Mucosa of descending colon (tissue), 3 donors: ENCODE data around the gene POM121C. TPM values are rescaled to one million over a fixed set of nuclear protein-coding genes. Genes with fewer than 3 reads are reported as not detected.
"Not testable (repeated sequence)": the region's sequence is repeated elsewhere in the genome, so short reads cannot be mapped to it uniquely, and the experiment has no call there.

Experiments
- ATAC-seq: fragments of 200-7000 bp; cut with Tn5 transposase; one replicate; pipeline ENCODE4 v1.9.1; 2020; ENCODE audit warnings: mild to moderate bottlenecking, moderate library complexity
- DNase-seq, 3 donors: peaks; one replicate each; pipeline ENCODE4 v3.0.0-alpha.2; 2020
- H3K36me3 ChIP-seq: fragments of 200-600 bp; one replicate; pipeline ENCODE4 v1.8.0; 2021; ENCODE audit warnings: low read depth, mild to moderate bottlenecking
- H3K4me1 ChIP-seq: fragments of 200-600 bp; one replicate; pipeline ENCODE4 v1.8.0; 2021; ENCODE audit warnings: low read depth, mild to moderate bottlenecking
- H3K4me3 ChIP-seq: fragments of 200-600 bp; one replicate; pipeline ENCODE4 v1.8.0; 2021; ENCODE audit warnings: mild to moderate bottlenecking
- H3K9me3 ChIP-seq: fragments of 200-600 bp; one replicate; pipeline ENCODE4 v1.8.0; 2021; ENCODE audit warnings: mild to moderate bottlenecking
- intact Hi-C, 2 donors: fragments of 100-400 bp; cut with DNase I in 1 of 2; cut with micrococcal nuclease in 1 of 2; formaldehyde crosslinking; loops; one replicate each; pipeline versions ENCODE4 v1.11.0 to v1.11.1; 2022; cut with DNase I, micrococcal nuclease
- total RNA-seq, 3 donors: library from RNA; stranded (reverse); fragmentation: NEBNext Ultra II Directional in 2 of 3; extraction: Animal tissue kit (Norgen Biotek cat#: 25700) in 2 of 3; gene quantifications; one replicate each; pipeline versions ENCODE4 v1.2.1 to v1.2.4, GENCODE V29; 2021 to 2023
- donor health status: DM: no; HTN: no; CAD: no; lungs with moderate emphysema.
- donor health status: DM: no; HTN: no; CAD: no.
- donor health status: DM: no; HTN: yes; CAD: no.

POM121C gene
- total RNA-seq, 3 donors from 2014 or later: 29.2 to 43.7 (median 34.4) TPM

DNA sequence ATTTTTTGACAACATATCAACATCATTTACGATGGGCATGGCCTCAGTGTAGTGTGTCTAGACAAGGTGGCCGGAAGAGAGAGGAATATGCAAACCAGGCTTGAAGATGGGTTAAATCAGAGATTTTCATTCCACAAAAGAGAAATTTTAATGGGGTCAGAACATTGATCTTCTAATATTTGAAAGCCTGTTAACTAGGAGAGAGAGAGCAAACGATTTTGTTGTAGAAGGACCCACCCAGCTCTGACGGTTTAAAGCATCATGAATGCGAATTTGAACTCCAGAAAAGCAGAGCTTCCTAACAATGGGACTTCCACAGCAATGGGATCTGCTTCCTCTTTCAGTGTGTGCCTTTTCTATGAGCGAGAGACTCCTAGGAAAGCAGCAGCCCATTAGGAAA is 5.9 kb upstream of the POM121C start, which contains the start of gene SPDYE5:
Gene SPDYE5, plus strand, starts transcription at position 301 of the 400 bp plus-strand sequence. CDS start 1,728 bp downstream, outside the sequence.
- H3K9me3 ChIP-seq, intact Hi-C loops, DNase-seq, ATAC-seq, H3K4me1 ChIP-seq, H3K36me3 ChIP-seq, H3K4me3 ChIP-seq: not testable (repeated sequence)

- H3K4me3 ChIP-seq: peak overlapping the region; percentile 61
- intact Hi-C loops, H3K9me3 ChIP-seq, H3K4me1 ChIP-seq, H3K36me3 ChIP-seq: not testable (repeated sequence)
- ATAC-seq: peak; percentile 37
- DNase-seq: peak in 2 of 3 donors; percentile 17 to 50
Observed at GRCh38 chr7:75485355-75485978, 632 bp downstream of the POM121C start.

DNA sequence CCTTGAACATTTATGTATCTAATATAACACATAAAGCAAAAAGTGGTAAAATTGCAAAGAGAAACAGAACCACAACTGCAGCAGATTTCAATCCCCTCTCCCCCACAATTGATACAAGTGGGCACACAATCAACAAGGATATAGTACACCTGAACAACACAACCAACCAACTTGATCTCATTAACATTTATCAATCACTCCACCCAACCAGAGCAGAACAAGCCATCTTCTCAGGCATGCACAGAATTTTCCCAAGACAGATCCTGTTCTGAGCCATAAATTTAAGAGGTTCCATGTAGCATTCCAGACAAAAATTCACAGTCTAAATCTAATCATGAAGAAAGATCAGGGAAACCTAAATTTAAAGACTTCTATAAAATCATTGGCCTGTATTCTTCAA is 5.8 kb downstream of the POM121C start:
- H3K4me3 ChIP-seq, intact Hi-C loops, H3K36me3 ChIP-seq, ATAC-seq, H3K4me1 ChIP-seq, H3K9me3 ChIP-seq, DNase-seq: not testable (repeated sequence)

GRCh38 chr7:75477457-75477856 is 8.6 kb downstream of the POM121C start:
- H3K4me3 ChIP-seq, H3K4me1 ChIP-seq, ATAC-seq, H3K9me3 ChIP-seq, H3K36me3 ChIP-seq, DNase-seq, intact Hi-C loops: not testable (repeated sequence)

- H3K36me3 ChIP-seq, intact Hi-C loops, DNase-seq: not testable (repeated sequence)
Observed at GRCh38 chr7:75470166-75470565, 15.9 kb downstream of the POM121C start.

GRCh38 chr7:75460541-75460940 is 25.6 kb downstream of the POM121C start:
- DNase-seq, H3K36me3 ChIP-seq, H3K4me3 ChIP-seq, ATAC-seq, H3K4me1 ChIP-seq, H3K9me3 ChIP-seq, intact Hi-C loops: not testable (repeated sequence)

More at GRCh38 chr7:75470166-75470565, 15.9 kb downstream of the POM121C start:
- ATAC-seq, H3K9me3 ChIP-seq, H3K4me1 ChIP-seq, H3K4me3 ChIP-seq: not testable (repeated sequence)

- H3K36me3 ChIP-seq, H3K9me3 ChIP-seq, DNase-seq, H3K4me1 ChIP-seq, ATAC-seq, H3K4me3 ChIP-seq, intact Hi-C loops: not testable (repeated sequence)
Observed at GRCh38 chr7:75458034-75458433, 28.1 kb downstream of the POM121C start.

DNA sequence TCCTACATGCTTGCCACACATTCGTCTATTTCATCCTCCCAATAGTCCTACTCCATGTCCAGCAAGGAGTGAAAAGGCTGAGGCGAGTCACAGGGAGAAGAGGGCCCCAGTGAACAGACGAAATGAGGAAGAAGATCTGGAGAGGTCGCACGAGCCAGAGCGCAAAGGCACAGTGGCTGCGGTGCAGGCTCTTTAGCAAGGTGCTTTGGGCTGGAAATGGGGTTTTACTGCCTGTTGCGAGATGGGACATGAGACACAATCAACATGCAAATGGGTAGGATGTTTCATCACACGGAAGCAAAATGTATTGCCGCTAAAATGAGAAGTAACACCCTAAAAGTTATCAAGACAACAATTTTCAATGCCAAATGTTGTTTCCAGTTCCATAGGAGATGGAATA is 29.7 kb downstream of the POM121C start:
- H3K36me3 ChIP-seq, H3K4me3 ChIP-seq, ATAC-seq, H3K4me1 ChIP-seq, H3K9me3 ChIP-seq, DNase-seq, intact Hi-C loops: not testable (repeated sequence)

DNA sequence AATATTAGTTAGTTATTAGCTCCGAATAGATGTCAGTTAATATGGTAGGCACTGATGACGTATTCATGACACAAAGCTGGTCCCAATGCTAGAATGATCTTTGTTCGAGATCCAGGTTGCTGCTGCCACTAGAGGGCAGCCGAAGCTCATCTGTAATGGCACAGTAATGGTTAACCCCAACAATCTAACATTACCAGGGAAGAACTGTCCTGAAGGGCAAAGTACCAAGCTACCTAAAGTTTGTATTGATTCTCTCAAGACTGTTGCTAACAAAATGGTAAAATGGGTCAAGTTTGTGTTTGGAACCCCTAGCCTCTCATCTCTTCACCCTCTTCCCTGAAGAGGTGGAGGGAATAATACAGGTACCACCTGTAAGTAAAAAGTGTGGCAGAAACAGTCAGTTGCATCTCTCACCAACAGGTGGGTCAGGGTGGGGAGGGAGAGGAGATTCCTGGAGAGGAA is 33.6 kb downstream of the POM121C start:
- H3K4me3 ChIP-seq, intact Hi-C loops, H3K36me3 ChIP-seq, DNase-seq, H3K4me1 ChIP-seq, H3K9me3 ChIP-seq: not testable (repeated sequence)
- ATAC-seq: peak; percentile 94

DNA sequence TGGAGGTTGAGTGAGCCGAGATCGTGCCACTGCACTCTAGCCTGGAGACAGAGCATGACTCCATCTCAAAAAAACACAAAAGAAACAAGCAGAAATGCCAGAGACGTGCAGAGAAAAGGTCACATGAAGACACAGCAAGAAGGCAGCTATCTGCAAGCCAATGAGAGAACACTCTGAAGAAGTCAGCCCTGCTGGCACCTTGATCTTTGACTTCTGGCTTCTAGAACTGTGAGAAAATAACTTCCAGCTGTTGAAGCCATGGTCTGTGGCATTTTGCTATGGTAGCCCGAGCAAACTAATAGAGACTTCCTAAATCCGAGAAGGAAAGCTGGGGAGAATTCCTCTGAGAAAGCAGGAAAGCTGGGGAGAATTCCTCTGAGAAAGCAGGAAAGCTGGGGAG is 36.2 kb downstream of the POM121C start:
- H3K9me3 ChIP-seq, H3K36me3 ChIP-seq, ATAC-seq, intact Hi-C loops, H3K4me1 ChIP-seq, DNase-seq, H3K4me3 ChIP-seq: not testable (repeated sequence)

- peak in 2 of 3 donors; percentile 17 to 47 for DNase-seq
- H3K9me3 ChIP-seq, H3K36me3 ChIP-seq, H3K4me1 ChIP-seq, intact Hi-C loops: not testable (repeated sequence)
- ATAC-seq: peak; percentile 99
- H3K4me3 ChIP-seq: peak overlapping the region; percentile 19
Observed at GRCh38 chr7:75442465-75443111, 43.5 kb downstream of the POM121C start.

DNA sequence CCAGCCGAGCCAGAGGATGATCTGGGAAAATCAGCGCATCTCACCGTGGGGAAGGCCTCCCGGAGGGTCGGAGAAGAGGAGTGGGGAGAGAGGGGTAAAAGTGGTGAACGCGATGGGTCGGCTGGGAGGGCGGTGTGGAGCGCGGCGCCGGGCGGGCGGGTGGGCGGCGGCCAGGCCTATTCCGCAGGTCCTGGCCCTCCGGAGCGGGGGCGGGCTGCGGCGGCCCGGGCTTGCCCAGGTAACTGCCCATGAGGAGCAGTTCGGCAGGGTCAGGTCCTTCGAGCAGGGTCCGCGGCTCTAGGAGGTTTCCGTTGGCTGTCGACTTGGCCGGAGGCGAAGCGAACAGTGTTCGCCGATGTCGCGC is 44.0 kb downstream of the POM121C start:
- H3K36me3 ChIP-seq, H3K4me3 ChIP-seq, DNase-seq, H3K4me1 ChIP-seq, H3K9me3 ChIP-seq, intact Hi-C loops: not testable (repeated sequence)
- ATAC-seq: peak; percentile 75

GRCh38 chr7:75439000-75439399 is 47.1 kb downstream of the POM121C start:
- H3K4me3 ChIP-seq, H3K4me1 ChIP-seq, H3K9me3 ChIP-seq, intact Hi-C loops, DNase-seq, ATAC-seq: not testable (repeated sequence)
- peaks cover 17% of the 10 kb centered on the region for H3K36me3 ChIP-seq

GRCh38 chr7:75423481-75423880 is 62.6 kb downstream of the POM121C start:
- H3K9me3 ChIP-seq, H3K4me3 ChIP-seq, intact Hi-C loops, H3K4me1 ChIP-seq, H3K36me3 ChIP-seq, ATAC-seq, DNase-seq: not testable (repeated sequence)
